ENCODE measurements around the gene SLC4A1. TPM values are rescaled to one million over a fixed set of nuclear protein-coding genes. Genes with fewer than 3 reads are reported as not detected.
A peak's percentile ranks its signal among the peaks of the same experiment; 100 is the strongest.

The SLC4A1 gene
- total RNA-seq, 1 experiment from 2014 or later: 0.22 TPM

DNA sequence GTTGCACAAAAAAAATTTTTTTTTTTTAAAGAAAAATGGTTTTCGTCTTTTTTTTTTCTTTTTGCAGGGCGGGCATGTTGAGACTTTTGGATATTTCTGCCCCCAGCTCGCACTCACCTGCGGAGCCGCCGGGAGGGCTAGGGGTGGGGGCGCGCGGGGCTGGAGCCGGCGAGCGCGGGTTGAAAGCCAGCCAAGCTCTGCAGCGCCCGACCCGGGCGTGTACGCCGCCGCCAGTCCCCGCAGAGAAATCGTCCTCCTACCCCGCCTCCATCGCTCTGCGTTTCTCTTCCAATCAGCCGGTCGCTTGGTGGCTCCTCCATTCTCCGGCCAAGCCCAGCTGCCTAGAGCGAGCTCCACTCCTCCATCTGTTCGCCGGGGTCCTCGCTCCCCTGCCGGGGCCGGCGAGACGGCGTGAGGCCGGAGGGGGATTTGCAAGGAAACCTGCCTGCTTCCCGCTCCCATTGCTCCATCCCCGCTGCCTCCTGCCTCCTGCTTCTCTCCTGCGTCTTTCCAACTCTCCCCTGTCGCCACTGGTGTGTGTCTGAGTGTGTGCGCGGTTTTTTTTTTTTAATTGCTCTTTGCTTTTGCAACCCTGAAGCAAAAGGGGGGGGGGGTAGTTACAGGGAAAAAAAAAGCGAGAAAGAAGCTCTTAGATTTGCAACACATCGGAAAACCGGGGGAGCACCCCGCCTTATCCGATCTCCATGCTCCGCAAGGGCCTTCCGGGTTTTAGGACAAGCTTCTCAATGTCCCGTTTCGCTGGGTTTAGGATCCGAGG is 46.7 kb downstream of the SLC4A1 start (continued):
- TF ChIP-seq, protein P1, sequence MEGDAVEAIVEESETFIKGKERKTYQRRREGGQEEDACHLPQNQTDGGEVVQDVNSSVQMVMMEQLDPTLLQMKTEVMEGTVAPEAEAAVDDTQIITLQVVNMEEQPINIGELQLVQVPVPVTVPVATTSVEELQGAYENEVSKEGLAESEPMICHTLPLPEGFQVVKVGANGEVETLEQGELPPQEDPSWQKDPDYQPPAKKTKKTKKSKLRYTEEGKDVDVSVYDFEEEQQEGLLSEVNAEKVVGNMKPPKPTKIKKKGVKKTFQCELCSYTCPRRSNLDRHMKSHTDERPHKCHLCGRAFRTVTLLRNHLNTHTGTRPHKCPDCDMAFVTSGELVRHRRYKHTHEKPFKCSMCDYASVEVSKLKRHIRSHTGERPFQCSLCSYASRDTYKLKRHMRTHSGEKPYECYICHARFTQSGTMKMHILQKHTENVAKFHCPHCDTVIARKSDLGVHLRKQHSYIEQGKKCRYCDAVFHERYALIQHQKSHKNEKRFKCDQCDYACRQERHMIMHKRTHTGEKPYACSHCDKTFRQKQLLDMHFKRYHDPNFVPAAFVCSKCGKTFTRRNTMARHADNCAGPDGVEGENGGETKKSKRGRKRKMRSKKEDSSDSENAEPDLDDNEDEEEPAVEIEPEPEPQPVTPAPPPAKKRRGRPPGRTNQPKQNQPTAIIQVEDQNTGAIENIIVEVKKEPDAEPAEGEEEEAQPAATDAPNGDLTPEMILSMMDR (IDR thresholded peaks at IDR 0.05 in 2 of 3, conservative IDR thresholded peaks at IDR 0.05 in 1 of 3; ENCODE audit: borderline replicate concordance in 1 of 3, insufficient read depth in 1 of 3, low read depth in 2 of 3, low read length in 2 of 3): no peak
- no peak for TF ChIP-seq EZH2phosphoT487 (IDR thresholded peaks at IDR 0.05; ENCODE audit: borderline replicate concordance)
- TF ChIP-seq ELF1 (IDR thresholded peaks at IDR 0.05; ENCODE audit: borderline replicate concordance, low read depth): no peak
- TF ChIP-seq ZFX (IDR thresholded peaks at IDR 0.05): no peak
- no peak for TF ChIP-seq ZNF274 (IDR thresholded peaks at IDR 0.05; ENCODE audit: low read depth, low read length)
- TF ChIP-seq, protein P2, sequence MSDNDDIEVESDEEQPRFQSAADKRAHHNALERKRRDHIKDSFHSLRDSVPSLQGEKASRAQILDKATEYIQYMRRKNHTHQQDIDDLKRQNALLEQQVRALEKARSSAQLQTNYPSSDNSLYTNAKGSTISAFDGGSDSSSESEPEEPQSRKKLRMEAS (IDR thresholded peaks at IDR 0.05): no peak
- no peak for TF ChIP-seq JUND (IDR thresholded peaks at IDR 0.05)
- peak; percentile 18 for TF ChIP-seq TCF7L2 (IDR thresholded peaks at IDR 0.05; ENCODE audit: borderline replicate concordance, extremely low read depth, insufficient read depth, insufficient read length)
- TF ChIP-seq SP1 (IDR thresholded peaks at IDR 0.05; ENCODE audit: low read depth): no peak
- TF ChIP-seq, protein P3, sequence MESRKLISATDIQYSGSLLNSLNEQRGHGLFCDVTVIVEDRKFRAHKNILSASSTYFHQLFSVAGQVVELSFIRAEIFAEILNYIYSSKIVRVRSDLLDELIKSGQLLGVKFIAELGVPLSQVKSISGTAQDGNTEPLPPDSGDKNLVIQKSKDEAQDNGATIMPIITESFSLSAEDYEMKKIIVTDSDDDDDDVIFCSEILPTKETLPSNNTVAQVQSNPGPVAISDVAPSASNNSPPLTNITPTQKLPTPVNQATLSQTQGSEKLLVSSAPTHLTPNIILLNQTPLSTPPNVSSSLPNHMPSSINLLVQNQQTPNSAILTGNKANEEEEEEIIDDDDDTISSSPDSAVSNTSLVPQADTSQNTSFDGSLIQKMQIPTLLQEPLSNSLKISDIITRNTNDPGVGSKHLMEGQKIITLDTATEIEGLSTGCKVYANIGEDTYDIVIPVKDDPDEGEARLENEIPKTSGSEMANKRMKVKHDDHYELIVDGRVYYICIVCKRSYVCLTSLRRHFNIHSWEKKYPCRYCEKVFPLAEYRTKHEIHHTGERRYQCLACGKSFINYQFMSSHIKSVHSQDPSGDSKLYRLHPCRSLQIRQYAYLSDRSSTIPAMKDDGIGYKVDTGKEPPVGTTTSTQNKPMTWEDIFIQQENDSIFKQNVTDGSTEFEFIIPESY (IDR thresholded peaks at IDR 0.05; ENCODE audit: extremely low read depth, insufficient replicate concordance, low read length): no peak
- TF ChIP-seq CEBPB (IDR thresholded peaks at IDR 0.05; ENCODE audit: low read depth): no peak
